T1000 (cell line): ENCODE data around the gene ZNF282.
"Not testable (repeated sequence)": the region's sequence is repeated elsewhere in the genome, so short reads cannot be mapped to it uniquely, and the experiment has no call there.

Experiments
- DNase-seq: peaks from one replicate; lab custom pipeline; 2025; ENCODE audit warnings: mixed read lengths; lab: John Stamatoyannopoulos, UW

Gene ZNF282

DNA sequence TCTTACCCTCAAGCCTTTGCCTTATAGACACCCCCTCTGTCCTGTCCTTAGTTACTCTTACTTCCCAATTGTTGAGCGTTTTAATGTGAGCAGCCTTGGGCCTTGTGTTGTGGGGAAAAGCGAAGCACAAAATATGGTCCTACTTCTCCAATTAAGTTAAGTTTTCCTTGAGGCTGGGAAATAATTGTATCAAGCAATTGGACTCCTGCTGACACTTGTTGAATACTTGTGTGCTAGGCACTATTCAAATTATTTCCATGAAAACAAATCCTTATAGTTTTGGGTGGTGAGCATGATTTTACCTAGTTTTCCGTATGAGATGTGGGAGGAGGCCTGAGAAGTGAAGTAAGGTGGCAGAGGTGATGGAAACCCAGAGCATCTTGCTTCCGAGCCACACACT is 61.2 kb downstream of the ZNF282 start:
- no peak for DNase-seq

DNA sequence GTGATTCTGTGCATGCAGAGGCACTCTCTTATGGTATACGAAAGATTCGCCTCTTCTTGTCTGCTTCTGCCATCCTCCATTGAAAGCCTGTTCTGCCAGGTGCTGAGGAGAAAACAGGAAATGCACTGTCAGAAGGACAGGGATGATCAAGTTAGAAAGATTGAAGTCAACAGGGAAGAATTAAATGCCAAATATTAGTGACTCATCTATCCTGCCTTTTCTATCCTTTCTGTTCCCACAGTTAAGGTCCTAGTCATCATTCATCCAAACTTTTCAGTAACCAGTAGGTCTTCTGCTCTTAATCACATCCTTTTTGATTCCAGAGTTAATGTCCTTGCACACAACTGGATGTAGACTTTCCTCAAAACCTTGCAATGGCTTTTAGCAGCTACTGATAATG is 61.8 kb downstream of the ZNF282 start:
- DNase-seq = no peak

DNA sequence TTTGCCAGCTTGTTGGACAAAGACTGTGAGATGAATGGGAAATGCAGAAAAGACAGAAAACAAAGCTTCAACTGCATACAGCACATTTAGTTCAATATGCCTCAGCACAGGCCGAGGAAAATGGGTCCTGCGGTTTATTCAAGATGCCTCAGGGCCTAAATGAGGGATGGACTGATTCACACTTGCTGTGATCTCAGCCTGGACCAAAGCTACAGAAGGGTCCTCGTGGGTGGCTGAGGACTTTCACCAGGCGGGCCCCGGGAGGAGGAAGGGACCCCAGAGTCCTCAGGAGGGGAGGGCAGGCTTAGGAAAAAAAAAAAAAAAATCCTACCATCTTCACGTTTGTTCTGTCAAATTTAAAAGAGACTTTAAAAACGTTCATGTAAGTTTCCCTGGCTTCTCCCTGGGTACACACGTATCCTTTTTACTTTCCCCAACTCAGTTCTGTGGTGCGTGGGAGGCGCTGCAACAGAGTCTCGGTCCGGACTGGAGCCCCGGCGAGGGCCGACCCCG is 66.0 kb downstream of the ZNF282 start:
- peak; percentile 33 for DNase-seq

DNA sequence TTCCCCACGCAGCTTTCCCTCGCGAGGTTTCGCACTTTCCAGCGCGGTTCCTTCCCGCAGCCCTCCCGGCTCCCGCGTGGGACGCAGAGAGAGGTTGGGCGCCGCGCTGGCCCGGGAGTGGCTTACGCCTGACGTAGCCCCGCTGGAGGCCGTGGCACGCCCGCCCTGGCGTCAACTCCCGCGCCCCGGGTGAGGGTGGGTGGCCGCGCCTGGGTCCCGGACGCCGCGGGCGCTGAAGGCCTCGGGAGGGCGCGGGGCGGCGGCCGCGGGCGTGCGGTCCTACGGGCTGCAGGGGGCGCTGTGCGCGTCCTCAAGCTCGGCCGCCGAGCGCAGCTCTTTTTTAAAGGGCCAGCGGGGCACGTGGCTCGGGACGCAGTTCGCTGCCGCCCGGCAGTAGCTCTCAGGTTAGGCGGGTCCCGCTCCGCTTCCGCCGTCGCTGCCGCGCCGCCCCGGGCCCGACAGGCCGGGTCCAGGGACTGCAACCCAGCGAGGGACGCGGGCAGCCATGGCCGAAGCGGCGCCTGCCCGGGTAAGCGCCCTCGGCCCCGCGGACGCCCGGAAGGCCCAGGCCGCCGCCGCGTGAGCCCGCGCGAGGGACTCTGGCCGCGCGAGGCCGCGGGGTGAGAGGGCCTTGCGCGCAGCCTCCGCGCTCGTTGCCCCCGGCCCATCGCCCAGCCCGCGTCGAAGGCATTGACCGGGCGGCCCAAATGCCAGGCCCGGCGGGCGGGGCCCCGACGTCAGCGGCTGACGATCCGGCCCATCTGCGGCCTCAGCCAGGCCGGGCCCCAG is 66.7 kb downstream of the ZNF282 start, which contains the start of gene ZNF783:
Gene ZNF783, plus strand, starts transcription at position 368 of the 789 bp plus-strand sequence. Its CDS starts 138 bp downstream, at position 506.
- DNase-seq = peak; percentile 74

DNA sequence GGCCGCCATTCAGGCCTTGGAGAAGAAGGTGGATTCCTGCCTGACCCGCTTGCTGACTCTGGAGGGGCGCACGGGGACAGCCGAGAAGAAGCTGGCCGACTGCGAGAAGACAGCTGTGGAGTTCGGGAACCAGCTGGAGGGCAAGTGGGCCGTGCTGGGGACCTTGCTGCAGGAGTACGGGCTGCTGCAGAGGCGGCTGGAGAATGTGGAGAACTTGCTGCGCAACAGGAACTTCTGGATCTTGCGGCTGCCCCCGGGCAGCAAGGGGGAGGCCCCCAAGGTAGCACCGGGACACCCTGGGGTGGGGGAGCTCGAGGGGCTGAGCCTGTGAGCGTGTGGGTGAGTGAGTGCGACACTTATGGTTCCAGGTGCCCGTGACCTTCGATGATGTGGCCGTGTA is 71.1 kb downstream of the ZNF282 start:
- DNase-seq = no peak

DNA sequence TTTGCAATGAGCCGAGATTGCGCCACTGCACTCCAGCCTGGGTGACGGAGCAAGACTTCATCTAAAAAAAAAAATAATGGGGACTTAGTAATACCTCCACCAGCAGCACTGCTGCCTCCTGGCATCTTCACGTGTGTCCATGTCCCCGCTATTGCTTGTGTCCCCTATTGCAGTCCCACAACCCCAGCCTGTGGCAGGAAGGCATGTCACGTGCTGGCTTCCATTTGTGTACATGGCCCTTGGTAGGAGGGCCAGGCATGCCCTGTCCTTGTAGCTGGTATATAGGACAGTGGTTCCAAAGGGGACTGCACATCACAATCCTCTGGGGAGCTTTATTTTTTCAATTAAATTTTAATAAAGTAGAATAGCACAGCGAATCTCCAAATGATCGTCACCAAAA is 72.4 kb downstream of the ZNF282 start:
- no peak for DNase-seq

DNA sequence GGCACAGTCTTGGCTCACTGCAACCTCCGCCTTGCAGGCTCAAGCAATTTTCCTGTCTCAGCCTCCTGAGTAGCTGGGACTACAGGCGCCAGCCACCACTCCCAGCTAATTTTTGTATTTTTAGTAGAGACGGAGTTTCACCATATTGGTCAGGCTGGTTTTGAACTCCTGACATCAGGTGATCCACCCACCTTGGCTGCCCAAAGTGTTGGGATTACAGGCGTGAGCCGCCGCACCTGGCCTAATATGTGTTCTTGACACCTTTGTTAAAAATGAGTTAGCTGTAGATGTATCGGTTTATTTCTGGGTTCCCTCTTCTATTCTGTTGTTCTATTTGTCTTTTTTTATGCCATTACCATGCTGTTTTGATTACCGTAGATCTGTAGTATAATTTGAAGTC is 79.1 kb downstream of the ZNF282 start:
- DNase-seq = not testable (repeated sequence)
